Endometrium (tissue), 2 donors: Measurements from ENCODE around the gene RGS12.

Experiments
- FAIRE-seq: peaks from 2 replicates; lab custom pipeline; 2012; peaks lifted over from hg19 to GRCh38; lab: Jason Lieb, UNC
- donor health status: control.
- donor health status: control.

RGS12 gene

DNA sequence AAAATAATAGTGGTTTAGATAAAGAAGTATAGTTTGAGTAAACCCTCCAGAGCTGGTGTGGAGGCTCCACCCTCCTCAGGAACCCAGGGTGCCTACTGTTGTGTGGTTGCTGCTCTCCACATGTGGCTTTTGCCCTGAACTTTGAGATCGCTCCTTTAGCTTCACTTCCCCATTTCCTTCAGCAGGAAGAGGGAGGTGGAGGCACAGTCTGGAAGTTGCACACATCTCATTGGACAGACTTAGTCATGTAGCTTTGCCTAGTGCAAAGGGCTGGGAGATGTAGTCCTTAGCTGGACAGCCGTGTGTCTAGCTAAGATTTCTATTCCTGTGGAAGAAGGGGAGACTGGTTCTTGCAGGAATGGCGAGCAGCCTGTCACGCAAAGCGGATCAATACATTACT, 37.9 kb downstream of the RGS12 start:
- FAIRE-seq = no peak

DNA sequence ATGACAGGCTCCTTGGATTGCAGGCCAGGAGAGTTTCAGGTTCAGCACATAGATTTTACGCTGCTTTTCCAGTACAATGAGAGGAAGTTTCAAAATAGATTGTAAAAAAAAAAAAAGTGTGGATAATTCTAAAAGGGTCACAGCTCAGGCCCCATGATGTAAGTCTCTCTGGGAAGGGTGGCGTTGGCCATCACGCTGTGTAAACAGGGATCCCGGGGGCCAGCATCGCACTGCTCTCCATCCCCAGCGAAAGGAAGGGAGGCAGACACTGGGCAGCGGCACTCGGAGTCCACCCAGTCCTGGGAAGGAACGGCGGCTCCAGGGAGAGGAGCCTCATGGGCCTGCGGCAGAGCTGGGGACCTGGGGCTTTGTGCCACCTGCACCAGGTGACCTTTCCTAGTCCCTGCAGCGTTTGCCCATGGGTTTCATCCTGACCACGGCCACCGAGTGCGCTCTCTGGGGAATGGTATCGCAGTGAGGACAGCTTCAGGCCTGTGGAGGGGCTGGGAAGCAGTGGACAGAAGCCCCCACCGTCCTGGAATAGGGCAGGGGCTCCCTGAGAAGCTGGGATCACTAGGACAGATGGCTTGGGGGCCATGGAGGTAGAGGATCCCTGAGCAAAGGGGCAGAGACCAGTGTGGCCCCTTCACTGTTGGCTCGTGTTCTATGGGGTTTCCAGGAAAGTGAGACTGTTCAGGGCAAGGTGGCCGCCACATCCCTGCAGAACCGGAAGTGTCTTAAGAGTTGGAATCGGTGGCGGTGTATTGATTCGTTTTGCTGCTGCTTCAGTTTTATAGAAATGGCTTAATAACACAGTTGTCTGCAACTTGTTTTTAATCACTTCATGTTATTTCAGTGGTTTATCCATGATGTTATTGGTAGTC, 38.9 kb downstream of the RGS12 start:
- FAIRE-seq = no peak

DNA sequence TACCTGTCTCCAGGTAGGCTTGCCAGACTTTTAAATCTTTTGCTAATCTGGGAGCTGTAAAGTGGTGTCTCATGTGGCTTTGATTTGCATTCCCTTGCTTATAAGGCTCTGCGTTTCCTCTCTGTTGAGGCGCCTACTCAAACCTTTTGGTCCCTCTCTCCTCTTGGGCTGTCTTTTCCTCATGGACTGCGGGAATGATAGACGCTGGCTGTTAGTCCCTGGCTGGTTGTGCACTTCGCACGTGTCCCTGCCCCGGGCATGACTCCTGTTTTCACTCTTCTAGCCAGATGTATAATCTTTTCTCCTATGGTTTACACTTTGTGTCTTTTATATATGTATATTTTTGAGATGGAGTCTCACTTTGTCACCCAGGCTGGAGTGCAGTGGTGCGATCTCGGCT, 39.7 kb downstream of the RGS12 start:
- FAIRE-seq = no peak

DNA sequence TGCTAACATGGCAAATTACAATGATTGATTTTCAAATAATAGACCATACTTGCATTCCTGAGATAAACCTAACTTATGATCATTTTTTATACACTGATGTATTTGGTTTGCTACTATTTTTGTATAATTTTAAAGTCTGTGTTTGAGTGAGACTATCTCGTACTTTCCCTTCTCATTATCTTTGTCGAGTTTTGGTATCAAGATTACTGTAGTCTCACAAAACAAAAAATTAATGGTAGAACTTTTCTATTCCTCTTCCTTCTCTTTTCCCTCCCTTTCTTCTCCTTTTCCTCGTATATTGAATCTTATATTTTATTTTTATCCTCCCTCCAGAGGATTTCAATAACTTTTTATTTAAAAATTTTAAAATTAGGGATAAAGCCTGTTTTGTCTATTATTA, 41.5 kb downstream of the RGS12 start:
- no peak for FAIRE-seq

DNA sequence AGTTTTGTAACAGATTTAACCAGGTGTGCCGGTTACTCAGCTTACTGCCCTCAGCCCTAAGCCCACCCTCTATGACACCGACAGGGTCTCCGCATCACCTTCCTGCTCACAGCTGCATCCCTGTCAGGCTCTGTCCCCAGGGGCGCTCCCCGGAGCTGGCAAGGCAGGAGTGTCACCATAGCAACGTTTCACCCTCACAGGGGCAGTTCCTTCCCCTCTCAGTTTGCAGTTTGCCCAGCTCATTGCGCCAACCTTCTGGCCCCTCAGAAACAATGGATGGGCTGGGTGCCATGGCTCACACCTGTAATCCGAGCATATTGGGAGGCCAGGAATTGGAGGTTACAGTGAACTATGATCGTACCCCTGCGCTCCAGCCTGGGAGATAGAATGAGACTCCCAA, 42.6 kb downstream of the RGS12 start:
- no peak for FAIRE-seq

DNA sequence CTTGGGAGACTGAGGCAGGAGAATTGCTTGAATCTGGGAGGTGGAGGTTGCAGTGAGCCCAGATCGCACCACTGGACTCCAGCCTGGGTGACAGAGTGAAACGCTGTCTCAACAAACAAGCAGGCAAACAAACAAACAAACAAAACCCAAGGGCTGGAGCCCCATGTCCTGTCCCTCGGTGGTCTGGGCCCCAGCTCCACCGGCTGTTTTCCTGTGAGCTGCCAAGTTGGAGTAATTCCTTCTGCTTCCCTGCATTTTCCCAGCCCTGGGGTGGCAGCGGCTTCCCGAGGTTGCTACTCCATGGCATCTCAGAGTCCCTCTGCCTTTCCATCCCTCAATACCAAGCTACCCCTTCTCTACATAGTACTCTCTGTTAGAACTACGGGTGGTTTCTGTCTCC, 43.2 kb downstream of the RGS12 start:
- FAIRE-seq = no peak

DNA sequence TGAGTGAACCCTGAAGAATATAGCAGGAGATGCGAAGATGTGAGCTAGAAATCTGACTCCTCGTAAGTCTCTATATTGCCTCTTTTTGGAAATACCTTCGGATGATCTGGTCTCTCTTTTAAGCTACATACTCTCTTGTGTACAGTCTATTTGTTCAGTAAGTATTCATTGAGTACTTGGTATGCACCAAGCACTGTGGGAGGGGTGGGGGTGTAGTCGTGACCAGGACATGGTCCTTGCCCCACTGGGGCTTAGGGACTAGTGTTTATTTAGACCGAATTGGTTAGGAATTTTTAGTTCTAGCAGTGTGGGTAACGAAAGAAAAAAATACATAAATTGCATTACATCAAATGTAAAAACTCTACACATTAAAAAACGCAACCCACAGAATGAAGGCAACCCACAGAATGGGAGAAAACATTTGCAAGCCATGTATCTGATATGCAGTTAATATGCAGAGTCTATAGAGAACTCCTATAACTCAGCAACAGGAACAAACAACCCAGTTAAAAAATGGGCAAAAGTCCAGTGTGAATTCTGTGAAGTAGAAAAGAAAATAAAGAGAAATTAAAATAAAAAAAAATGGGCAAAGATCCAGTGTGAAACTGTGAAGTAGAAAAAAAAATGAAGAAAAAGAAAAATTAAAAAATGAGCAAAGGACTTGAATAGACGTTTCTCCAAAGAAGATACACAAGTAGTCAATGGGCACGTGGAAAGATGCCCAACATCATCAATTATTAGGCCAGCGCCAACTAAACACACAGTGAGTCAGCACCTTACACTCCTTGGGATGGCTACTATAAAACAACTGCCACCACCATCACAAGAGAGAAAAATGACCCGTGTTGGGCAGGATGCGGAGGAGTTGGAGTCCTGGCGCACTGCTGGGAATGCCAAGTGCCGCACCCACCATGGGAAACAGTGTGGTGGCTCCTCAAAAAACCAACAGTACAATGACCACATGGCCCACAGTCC, 43.8 kb downstream of the RGS12 start:
- FAIRE-seq = no peak

DNA sequence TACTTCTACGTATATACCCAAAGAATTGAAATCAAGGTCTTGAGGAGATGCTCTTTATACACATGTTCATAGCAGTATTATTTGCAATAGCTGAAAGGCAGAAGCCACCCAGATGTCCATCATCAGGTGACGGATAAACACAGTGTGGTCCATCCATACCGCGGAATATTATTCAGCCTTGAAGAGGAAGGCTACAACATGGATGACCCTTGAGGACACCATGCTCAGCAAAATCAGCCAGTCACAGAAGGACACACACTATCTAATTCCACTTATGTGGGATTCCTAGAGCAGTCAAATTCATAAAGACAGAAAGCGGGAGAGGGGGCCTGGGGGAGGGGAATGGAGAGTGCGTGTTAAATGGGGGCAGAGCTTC, 44.5 kb downstream of the RGS12 start:
- FAIRE-seq = no peak

DNA sequence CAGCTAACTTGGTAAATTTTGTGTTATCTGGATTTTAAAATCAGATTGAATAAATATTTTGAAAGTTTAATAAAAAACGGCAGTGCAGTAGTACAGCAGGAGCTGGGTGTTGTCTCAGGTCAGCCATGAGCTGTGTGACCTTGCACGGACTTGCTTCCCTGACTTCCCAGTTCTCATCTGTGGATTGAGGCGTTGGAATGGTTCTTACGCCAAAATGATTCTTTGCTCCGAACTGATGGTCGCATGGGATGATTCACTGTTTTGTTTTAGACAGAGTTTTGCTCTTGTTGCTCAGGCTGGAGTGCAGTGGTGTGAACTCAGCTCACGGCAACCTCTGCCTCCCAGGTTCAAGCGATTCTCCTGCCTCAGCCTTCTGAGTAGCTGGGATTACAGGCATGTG, 45.0 kb downstream of the RGS12 start:
- no peak for FAIRE-seq

DNA sequence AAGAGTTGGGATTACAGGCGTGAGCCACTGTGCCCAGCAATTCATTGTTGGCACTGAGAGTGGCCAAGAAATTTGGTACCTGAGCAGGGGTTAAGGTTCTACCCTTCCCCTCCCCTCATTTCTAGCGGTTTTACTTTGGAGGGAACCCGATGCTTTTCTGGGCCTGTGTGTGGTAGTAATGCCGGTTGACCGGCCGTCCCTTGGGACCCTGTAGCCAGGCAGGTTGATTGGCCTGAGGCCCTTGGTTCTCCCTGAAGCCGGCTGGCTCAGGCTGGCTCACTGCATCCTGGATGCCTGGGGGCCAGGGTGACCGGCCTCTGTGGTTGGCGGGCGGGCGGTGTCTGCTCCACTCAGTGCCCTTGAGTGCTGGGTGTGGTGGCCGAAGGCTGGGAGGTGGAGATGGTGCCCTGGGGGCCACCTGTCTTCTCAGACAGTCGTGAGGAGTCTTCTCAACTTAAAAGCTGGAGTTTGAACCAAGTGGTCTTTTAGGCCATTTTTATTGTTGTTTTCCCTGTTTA, 45.6 kb downstream of the RGS12 start:
- no peak for FAIRE-seq

DNA sequence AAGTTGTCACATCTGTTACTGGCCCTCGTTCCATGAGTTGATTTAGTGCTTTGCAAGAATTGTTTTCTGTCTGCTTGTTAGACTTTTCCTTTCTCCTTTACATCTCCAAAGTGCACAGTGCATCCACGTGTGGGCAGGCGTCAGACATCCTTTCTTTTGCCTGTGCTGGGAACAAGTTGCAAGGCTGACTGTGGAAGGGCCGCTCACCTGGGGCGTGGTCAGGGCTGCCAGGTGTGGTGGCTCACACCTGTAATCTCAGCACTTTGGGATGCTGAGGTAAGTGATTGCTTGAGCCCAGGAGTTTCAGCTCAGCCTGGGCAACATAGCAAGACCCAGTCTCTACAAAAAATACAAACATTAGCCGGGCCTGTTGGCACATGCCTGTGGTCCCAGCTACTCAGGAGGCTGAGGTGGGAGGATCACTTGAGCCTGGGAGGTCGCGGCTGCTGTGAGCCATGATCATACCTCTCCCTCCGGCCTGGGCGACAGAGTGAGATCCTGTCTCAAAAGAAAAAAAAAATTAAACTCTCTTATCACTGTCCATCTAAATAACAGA, 46.2 kb downstream of the RGS12 start:
- FAIRE-seq = no peak

DNA sequence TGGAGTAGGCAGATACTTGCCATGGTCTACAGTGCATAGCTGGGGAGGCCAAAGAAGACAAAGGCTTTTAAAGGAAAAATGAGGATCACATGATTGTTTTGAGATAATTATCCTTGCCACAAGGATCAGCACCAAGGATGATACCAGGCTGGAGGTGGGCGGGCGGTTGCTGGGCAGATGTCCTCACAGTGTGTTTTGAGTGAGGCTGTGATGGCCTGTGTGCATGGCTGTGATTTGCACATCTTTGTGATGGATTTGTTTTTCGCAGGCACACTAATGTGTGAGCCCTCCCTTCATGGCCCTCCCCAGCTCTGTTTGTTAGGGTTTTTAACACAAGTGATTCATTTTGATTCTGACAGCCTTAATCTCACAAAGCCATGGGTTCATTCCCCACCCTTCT, 46.8 kb downstream of the RGS12 start:
- FAIRE-seq = no peak

DNA sequence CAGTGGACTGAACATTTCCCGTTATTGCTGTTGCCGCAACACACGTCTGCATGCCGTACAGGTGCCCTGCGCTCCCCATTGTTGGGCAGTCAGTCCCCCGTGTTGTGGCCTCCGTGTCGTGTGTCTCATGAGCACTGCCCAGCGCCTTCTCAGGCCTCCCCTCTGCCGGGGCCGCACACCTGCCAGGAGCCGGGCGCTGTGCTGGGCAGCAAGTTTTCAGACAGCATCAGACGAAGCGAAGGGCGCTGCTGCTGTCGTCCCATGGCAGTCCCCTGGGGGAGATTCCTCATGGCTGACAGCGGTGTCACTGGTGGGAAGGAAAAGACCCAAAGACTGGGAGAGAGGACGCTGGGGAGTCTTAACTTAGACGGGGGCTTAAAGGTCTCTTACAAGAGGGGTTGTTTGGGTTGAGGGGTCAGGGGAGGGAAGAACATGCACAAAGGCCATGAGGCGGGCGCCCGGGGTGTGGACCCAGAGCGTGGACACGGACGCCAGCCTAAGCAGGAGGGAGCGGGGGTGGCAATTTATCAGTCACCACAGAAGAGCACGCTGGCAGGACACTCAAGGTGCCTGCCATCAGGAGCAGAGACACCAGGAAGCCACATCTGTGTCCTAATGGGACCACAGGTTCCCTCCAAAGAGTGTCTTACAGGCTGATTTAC, 47.3 kb downstream of the RGS12 start:
- no peak for FAIRE-seq

DNA sequence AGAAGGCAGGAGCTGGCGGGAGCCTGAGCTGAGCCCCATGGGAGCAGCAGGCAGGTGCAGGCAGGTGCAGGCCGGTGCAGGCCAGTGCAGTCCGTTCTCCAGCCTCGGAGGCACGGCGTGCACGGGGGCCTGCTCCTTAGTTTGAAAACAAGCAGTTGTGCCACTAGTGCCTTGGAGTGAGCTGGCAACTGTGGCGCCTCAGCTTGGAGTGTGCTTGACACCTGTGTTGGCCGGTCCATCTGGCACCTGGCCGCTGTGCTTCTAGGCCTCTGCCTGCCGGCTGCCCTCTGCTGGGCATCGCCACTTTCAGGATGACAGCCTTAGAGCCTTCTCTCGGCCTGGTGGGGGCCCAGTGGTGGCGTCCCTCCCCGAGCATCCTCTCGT, 47.9 kb downstream of the RGS12 start:
- FAIRE-seq = no peak

DNA sequence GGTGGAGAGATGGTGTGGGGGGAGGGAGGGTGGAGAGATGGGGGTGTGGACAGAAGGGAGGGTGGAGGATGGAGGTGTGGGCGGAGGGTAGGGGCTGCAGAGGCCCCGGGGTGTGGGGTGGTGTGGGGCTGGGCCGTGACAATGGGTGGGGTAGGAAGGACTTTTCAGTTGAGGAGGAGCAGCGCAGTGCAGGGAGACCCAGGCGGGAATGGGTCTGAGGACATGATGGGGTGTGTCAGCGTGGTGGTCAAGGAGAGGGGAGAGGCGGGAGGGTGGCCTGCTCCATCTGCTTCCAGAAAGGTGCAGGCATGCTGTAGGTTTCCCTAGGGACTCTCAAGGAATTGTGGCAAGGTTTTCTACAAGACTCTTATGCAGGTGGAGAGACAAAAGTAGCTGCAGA, 48.9 kb downstream of the RGS12 start:
- FAIRE-seq = no peak

DNA sequence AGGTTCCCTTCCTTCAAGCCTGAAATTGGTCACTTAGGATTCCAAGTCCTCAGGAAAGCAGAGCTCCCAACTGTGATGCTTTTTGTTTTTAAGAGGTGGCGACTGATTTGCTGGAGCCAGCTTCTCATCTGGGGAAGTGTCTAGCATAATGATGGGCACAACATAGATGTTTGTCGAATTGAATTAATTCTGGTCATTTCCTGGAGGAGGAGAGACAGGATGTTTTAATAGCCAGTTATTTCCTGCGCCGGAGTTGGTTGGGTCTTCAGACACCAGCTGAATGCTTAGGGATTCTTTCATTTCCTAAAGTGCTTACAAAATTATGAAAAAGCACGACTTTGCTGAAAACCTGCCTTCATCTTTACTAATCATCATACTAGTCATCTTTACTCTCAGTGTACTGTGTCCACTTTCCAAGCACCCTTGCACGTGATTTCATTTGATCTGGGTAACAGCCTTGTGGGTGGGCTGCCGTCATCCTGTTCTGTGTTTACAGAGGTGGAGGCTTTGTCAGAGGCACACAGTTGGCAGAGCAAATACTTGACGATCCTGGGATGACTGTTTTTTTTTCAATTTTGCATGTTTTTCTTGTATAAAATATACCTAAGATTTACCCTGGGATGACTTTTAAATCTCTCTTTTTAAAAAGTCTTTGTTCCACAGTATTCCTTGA, 49.5 kb downstream of the RGS12 start:
- no peak for FAIRE-seq
